ENCODE data around the gene ALDH16A1. TPM values are rescaled to one million over a fixed set of nuclear protein-coding genes. Genes with fewer than 3 reads are reported as not detected.
A peak's percentile ranks its signal among the peaks of the same experiment; 100 is the strongest.

Gene ALDH16A1
- total RNA-seq, 1 experiment from 2014 or later: 40.9 TPM

DNA sequence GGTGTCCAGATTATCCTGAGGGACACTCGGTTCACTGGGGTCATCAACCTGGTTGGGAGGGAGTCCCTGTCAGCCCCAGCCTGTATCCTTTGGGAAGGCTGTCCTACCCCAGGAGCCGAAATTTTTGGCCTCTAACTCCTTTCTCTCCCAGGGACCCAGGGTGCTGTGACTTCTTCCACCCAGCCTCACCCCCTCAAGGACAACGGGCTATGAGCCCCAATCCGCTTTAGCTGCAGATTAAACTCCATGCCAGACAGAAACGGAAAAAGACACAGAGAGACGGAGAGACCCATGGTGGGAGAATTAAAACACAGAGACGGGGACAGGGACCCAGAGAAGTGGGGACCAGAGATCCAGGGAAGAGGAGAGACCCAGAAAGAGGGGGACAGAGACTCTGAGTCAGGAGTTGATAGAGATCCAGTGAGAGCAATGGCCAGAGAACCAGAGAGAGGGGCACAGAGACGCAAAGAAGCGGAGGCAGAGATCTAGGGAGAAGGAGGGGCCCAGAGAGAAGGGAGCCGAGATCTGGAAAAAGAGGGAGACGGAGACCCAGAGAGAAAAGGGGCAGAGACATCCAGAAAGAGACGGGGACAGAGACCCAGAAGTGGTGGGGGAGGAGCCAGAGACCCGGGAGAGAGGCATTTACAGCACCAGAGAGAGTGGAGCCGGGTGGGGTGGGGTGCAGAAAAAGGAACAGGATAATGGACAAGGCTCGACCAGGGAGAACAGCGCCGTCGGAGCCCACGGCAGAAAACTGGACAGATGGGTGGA, 12.4 kb upstream of the ALDH16A1 start:
- Histone ChIP-seq H3K79me2 (ENCODE audit: low read depth) (no peaks in the 10 kb centered on the region), H4K20me1 (ENCODE audit: insufficient read depth) (no peaks in the 10 kb centered on the region), H3K9me3 (ENCODE audit: insufficient read depth, low read depth) (no peaks in the 10 kb centered on the region), H3K4me3 (no peak overlapping the region), H3K27ac (no peak overlapping the region), H3F3A (ENCODE audit: insufficient read depth, low read depth) (peaks cover 30% of the 10 kb centered on the region), H3K36me3 (ENCODE audit: low read depth) (no peaks in the 10 kb centered on the region), H3K27me3 (ENCODE audit: insufficient read depth, low read depth) (peaks cover 43% of the 10 kb centered on the region), H3K4me2 (no peak overlapping the region), H3K9me2 (ENCODE audit: insufficient read depth) (no peaks in the 10 kb centered on the region), H2AFZ (no peak overlapping the region), H3K4me1 (replicated peaks; ENCODE audit: insufficient read depth) (peaks cover 9% of the 10 kb centered on the region; the same call in 1 of the 2 replicates)
- ChIA-PET CTCF (no interaction called here), POLR2A (ENCODE audit: unreplicated experiment) (no interaction called here)
- intact Hi-C loops (cut with micrococcal nuclease; ENCODE audit: unreplicated experiment): loop anchor here (10.0 kb wide), 1 partner anchor 176 kb away; no protein-coding TSS in a partner anchor
- TF ChIP-seq EZH2 (IDR thresholded peaks at IDR 0.05; ENCODE audit: low read depth): no peak
- TF ChIP-seq, protein P1, sequence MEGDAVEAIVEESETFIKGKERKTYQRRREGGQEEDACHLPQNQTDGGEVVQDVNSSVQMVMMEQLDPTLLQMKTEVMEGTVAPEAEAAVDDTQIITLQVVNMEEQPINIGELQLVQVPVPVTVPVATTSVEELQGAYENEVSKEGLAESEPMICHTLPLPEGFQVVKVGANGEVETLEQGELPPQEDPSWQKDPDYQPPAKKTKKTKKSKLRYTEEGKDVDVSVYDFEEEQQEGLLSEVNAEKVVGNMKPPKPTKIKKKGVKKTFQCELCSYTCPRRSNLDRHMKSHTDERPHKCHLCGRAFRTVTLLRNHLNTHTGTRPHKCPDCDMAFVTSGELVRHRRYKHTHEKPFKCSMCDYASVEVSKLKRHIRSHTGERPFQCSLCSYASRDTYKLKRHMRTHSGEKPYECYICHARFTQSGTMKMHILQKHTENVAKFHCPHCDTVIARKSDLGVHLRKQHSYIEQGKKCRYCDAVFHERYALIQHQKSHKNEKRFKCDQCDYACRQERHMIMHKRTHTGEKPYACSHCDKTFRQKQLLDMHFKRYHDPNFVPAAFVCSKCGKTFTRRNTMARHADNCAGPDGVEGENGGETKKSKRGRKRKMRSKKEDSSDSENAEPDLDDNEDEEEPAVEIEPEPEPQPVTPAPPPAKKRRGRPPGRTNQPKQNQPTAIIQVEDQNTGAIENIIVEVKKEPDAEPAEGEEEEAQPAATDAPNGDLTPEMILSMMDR (conservative IDR thresholded peaks at IDR 0.05): no peak
- no peak for DNase-seq
- BruUV-seq (replicated peaks): no TSS peak

DNA sequence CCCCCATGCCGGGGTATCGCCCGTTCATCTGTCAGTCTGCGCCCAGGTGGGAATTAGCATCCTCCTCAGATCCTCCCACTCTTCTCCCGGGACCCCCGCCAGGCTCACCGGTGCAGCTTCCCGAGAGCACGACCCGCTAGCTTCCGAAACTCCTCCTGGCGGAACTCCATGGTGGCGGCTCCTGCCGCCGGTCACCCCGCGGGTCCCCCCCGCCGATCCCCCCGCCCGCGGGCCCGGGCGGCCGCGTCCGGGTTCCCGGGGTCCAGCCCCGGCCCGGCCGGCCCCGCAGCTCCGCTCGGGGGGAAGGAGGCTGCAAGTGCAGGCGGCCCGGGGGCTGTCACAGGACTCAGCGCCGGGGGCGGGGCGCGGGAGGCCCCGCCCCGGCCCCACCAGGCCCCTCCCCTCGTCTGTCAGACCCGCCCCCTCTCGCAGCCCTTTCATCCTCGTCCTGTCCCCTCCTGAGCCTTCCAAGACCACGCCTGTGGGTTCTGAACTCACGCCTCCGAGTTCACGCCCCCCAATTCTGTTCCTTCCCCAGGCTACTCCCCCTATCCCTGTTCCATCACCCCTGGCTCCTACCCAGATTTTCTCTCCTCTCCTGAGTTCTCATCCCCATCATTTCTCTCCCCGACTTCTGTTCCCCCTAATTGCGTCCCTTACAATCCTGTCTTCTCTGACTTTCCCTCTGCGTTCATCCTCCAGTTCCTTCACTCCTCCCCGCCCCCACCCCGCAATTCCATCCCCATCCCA, 11.6 kb upstream of the ALDH16A1 start, which contains the start of gene SLC17A7:
Gene SLC17A7, minus strand, starts transcription at position 318 of the 750 bp plus-strand sequence. Its CDS starts 148 bp downstream, at position 170.
- Histone ChIP-seq H2AFZ (peak within 1 kb of the TSS; percentile 96; the same call in 1 of the 2 replicates), H3K36me3 (ENCODE audit: low read depth) (no peaks in the 10 kb centered on the region), H3K4me2 (peak within 1 kb of the TSS; percentile 89), H3K27me3 (ENCODE audit: insufficient read depth, low read depth) (peaks cover 43% of the 10 kb centered on the region), H3F3A (ENCODE audit: insufficient read depth, low read depth) (peaks cover 38% of the 10 kb centered on the region), H3K4me3 (peak within 1 kb of the TSS; percentile 83; the same call in 1 of the 2 replicates), H4K20me1 (ENCODE audit: insufficient read depth) (no peaks in the 10 kb centered on the region), H3K27ac (no peak within 1 kb of the TSS), H3K79me2 (ENCODE audit: low read depth) (no peaks in the 10 kb centered on the region), H3K9me2 (ENCODE audit: insufficient read depth) (no peaks in the 10 kb centered on the region), H3K4me1 (replicated peaks; ENCODE audit: insufficient read depth) (peaks cover 9% of the 10 kb centered on the region; the same call in 1 of the 2 replicates), H3K9me3 (ENCODE audit: insufficient read depth, low read depth) (no peaks in the 10 kb centered on the region)
- CTCF ChIA-PET: interaction anchor here (0.6 kb wide), 1 partner anchor 314 kb away, joined by 9 read pairs; no protein-coding TSS in a partner anchor
- TF ChIP-seq, protein P1 (conservative IDR thresholded peaks at IDR 0.05): no peak
- no peak for TF ChIP-seq EZH2 (IDR thresholded peaks at IDR 0.05; ENCODE audit: low read depth)
- DNase-seq: no peak
- BruUV-seq (replicated peaks): no TSS peak
- intact Hi-C loops (cut with micrococcal nuclease; ENCODE audit: unreplicated experiment): loop anchor here (10.0 kb wide), 1 partner anchor 177 kb away; no protein-coding TSS in a partner anchor
- POLR2A ChIA-PET (ENCODE audit: unreplicated experiment): interaction anchor here (0.6 kb wide), 1 partner anchor 10 kb away, joined by 6 read pairs; no protein-coding TSS in a partner anchor

DNA sequence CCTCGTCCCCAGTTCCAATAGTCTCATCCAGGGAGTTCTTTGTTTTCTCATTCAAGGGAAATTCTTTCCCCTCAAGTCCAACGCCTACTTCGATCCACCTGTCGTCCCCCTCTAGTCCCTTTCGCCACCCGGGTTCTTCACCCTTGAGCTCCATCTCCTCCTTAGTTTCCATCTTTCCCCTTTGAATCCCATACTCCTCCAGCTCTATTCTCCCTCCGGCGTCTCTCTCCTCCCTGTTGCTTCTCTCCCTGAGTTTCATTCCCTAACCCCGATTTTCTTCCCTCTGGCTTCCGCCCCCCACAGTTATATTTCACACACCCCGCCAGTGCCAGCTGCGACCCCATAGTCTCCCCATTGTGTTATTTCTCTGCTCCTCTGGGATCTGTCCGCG, 11.1 kb upstream of the ALDH16A1 start:
- no peaks in the 10 kb centered on the region for H3K79me2 ChIP-seq (ENCODE audit: low read depth)
- peaks cover 9% of the 10 kb centered on the region; the same call in 1 of the 2 replicates for H3K4me1 ChIP-seq (replicated peaks; ENCODE audit: insufficient read depth)
- H3K9me3 ChIP-seq (ENCODE audit: insufficient read depth, low read depth): no peaks in the 10 kb centered on the region
- peak overlapping the region; percentile 83; the same call in 1 of the 2 replicates for H3K4me3 ChIP-seq
- no peaks in the 10 kb centered on the region; the same call in 1 of the 2 replicates for H3K36me3 ChIP-seq (ENCODE audit: low read depth)
- TF ChIP-seq, protein P1 (conservative IDR thresholded peaks at IDR 0.05): no peak
- TF ChIP-seq EZH2 (IDR thresholded peaks at IDR 0.05; ENCODE audit: low read depth): no peak
- H3K27ac ChIP-seq: no peak overlapping the region
- no peak for DNase-seq
- peaks cover 40% of the 10 kb centered on the region for H3K27me3 ChIP-seq (ENCODE audit: insufficient read depth, low read depth)
- CTCF ChIA-PET: interaction anchor here (0.6 kb wide), 2 partner anchors 278 to 314 kb away, joined by 7 to 9 read pairs; no protein-coding TSS in a partner anchor
- no TSS peak for BruUV-seq (replicated peaks)
- no peak overlapping the region for H2AFZ ChIP-seq
- POLR2A ChIA-PET (ENCODE audit: unreplicated experiment): interaction anchor here (0.6 kb wide), 1 partner anchor 9 kb away, joined by 6 read pairs; no protein-coding TSS in a partner anchor
- peak overlapping the region; percentile 89; the same call in 1 of the 2 replicates for H3K4me2 ChIP-seq
- intact Hi-C loops (cut with micrococcal nuclease; ENCODE audit: unreplicated experiment): loop anchor here (10.0 kb wide), 1 partner anchor 177 kb away; no protein-coding TSS in a partner anchor
- H3F3A ChIP-seq (ENCODE audit: insufficient read depth, low read depth): peaks cover 43% of the 10 kb centered on the region
- H4K20me1 ChIP-seq (ENCODE audit: insufficient read depth): no peaks in the 10 kb centered on the region
- H3K9me2 ChIP-seq (ENCODE audit: insufficient read depth): no peaks in the 10 kb centered on the region
